GM18517 (cell line): ENCODE data around the gene ATXN1.
A peak's percentile ranks its signal among the peaks of the same experiment; 100 is the strongest.
"Not testable (repeated sequence)": the region's sequence is repeated elsewhere in the genome, so short reads cannot be mapped to it uniquely, and the experiment has no call there.

Source experiments
- ATAC-seq: cut with Tn5 transposase; IDR thresholded peaks from one replicate; pipeline ENCODE4 v1.9.1; 2021; ENCODE audit warnings: mild to moderate bottlenecking, moderate library complexity; ENCODE audit not compliant: unreplicated experiment

The ATXN1 gene

GRCh38 chr6:16378360-16378759, 382.9 kb downstream of the ATXN1 start:
- not testable (repeated sequence) for ATAC-seq

DNA sequence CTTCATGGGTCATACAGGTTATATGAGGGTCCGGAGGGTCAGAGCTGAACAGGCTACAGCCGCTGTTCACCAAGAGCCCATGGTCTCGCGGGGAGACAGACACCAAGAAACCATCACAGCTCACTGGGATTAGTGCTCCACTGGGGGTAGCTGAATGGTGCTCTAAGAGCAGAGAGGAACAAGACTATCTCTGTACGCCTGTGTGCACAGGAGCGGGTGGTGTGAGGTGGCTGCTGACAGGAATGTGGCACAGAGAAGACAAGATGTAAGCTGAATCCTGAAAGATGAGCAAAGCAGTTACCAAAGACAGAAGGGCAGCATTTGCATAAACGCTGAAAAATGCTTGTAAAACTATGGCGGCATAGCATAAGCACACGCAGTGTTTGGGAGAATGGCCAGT, 383.8 kb downstream of the ATXN1 start:
- no peak for ATAC-seq

DNA sequence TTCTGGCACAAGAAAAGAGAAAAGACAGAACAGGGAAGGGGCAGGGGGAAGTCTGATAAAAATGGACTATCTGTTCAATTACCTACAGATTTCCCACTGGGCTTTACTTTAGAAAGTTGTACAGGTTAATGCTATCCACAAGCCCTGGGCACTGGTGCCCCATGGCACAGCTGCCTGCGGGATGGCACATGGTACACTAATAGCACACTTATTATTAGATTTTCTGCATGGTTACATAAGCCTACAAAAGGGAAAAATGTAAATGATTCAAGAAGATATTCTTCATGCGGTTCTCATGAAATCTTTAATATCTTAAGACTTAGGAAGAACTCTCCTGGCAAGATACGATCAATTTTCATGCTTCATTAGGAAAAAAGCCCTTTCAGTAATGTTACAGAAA, 385.4 kb downstream of the ATXN1 start:
- no peak for ATAC-seq

- no peak for ATAC-seq
Observed at GRCh38 chr6:16375206-16375605, 386.1 kb downstream of the ATXN1 start.

GRCh38 chr6:16374461-16375200, 386.6 kb downstream of the ATXN1 start:
- ATAC-seq = peak; percentile 66

GRCh38 chr6:16374016-16374415, 387.2 kb downstream of the ATXN1 start:
- no peak for ATAC-seq

DNA sequence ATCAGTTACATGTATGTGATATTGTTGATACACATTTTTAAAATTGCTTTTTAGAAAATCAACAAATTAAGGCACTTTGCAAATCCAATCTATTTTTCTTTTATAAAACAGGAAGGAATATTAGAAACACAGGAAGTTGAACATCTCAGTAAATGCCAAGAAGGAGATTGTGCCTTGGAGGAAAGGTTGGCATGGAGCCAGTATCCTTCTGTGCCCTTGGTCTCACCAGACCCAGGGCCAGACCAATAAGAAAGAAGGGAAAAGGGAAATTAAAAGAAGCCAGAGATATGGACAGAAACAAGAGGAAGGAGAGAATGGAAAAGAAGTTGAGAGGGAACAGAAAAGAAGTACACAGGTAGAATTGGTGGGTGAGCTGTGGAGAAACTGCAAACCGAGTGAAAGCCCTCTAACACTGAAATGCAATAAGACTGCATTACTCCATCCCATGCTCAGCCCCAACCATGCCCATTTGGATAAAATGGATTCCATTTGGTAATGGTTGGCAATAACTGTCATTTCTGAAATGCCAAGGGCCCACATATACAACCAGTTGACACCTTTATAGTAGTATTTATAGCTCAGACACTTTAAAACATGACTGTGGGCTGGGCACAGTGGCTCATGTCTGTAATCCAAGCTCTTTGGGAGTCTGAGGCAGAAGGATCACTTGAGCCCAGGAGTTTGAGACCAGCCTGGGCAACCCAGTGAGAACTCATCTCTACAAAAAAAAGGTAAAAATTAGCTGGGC, 389.1 kb downstream of the ATXN1 start:
- no peak for ATAC-seq

DNA sequence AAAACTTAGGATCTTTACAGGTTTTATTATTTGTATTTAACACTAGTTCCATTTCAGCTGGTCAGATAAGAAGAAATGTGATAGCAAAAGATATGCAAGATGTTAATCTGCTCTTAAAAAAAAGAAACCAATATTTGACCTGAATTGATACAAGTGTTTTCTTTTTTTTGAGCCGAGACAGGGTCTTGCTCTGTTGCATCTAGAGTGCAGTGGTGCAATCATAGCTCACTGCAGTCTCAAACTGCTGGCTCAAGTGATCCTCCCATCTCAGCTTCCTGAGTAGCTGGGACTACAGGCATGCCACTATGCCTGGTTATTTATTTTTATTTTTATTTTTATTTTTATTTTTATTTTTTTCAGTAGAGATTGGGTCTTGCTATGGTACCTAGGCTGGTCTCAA, 389.9 kb downstream of the ATXN1 start:
- no peak for ATAC-seq

DNA sequence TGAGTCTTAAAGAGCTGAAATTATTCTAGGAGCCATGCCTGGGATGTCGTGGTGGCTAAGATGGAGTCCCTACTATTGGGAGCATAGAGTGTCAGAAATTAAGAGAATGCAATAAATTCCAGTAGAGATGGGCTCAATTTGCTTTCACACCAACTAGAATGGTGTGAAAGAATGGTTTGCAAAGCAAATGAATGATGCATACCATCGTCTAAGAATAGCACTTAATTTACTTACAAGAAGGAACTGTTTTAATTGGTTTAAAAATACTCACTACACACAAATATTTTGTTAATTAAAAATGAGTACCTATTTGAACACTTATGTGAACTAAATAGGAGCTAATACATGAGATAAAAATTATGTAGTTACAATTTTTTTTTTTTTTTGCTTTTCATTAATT, 390.3 kb downstream of the ATXN1 start:
- no peak for ATAC-seq

GRCh38 chr6:16369989-16370388, 391.3 kb downstream of the ATXN1 start:
- ATAC-seq = no peak

GRCh38 chr6:16369140-16369745, 392.0 kb downstream of the ATXN1 start:
- ATAC-seq = no peak

- no peak for ATAC-seq
Observed at GRCh38 chr6:16367571-16367970, 393.7 kb downstream of the ATXN1 start.

DNA sequence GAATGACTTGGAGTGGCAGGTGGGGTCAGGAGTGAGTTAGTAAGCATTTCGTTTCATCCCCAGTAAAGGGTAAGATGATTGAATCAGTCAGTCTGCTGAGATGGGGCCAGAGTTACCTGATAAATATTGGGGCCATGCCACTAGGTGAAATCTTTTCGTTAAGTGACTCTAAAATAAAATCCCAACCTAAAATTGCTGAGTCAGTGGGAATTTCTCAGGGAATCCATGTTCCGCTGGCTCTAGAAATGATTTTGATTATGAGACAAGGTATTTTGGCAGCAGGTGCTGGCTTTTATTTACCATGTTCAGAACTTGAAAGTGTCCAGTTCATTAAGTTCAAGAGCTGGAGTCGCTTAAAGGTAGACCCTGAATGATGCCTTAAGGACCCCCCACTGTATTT, 397.5 kb downstream of the ATXN1 start:
- ATAC-seq = no peak

- ATAC-seq = no peak
Observed at GRCh38 chr6:16362819-16363589, 398.3 kb downstream of the ATXN1 start.

- ATAC-seq = no peak
Observed at GRCh38 chr6:16362296-16362695, 399.0 kb downstream of the ATXN1 start.

- ATAC-seq = no peak
Observed at GRCh38 chr6:16361861-16362260, 399.4 kb downstream of the ATXN1 start.

DNA sequence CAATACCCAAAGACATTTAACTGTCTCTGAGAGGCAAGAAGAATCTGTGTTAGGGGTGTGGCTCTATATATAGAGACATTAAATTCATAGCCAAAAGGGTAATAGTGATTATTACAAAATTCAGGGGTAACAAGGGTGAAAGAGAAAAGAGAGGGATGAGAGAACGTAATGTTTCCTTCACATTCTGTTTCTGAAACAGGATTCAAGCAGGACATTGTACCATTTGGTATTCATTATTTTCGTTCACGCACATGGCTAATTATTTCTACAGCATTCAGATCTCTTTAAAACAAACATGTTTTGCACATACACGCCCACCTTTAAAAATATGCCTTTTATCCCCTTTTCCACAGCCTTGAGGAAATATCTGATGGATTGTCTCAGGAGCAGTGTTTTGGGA, 400.1 kb downstream of the ATXN1 start:
- no peak for ATAC-seq

DNA sequence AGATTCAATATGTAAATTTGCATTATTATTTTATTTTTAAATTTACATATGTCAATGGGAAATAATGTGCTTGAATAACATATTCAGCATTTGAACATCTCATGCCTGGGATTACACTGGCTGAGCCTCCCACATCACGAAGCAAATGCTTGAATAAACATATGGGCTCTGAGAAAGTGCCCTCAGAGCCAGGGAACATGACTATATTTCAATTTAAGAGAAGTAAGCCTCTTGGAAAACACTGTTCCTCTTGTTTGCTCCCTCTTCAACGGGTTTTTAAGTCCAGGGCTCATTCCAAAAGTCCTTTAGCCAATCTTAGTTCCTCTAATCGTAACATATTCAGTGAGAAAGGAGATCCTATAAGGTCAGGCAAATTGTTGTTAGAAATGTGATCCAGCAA, 400.9 kb downstream of the ATXN1 start:
- no peak for ATAC-seq

DNA sequence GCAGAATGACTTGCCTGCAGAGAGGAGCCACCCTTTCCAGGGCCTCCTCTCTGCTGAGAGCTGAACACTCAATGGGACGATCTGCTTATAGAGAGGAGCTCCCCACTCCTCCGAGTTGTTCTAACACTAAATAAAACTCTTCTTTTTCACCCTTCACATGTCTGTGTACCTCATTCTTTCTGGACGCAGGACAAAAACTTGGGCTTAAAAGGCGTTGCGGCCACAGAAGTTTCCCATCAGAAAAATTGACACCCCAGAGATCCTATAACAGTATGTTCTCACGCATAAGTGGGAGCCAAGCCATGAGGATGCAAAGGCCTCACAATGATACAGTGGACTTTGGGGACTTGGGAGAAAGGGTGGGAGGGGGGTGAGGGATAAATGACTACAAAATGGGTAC, 401.7 kb downstream of the ATXN1 start:
- no peak for ATAC-seq

DNA sequence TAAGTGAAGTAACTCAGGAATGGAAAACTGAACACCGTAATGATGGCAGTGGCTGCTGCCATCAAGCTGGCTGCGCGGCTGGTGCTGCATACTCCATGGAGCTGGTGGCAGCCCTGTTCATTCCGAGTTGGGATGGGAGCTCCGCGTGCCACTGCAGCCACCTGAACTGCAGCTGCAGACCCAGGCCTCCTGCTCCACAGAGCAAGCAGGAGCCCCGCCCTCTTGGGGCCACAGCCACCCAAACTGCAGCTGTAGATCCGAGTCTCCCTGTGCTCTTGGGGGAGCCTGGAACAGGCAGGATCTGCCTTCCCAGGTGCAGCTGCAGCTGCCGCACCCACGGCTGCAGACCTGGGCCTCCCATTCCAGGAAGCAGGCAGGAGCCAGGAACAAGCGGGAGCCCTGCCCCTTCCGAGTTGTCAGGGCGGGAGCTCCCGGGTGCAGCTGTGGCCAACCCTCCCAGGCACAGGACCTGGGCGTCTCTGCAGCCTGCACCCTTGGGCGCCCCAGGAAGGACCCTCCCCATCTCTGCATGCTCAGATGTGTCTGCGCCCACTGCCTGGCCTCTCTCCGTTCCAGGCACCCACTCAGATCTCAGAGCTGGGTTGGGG, 402.6 kb downstream of the ATXN1 start:
- no peak for ATAC-seq
